ENCODE data around the gene OARD1.

DNA sequence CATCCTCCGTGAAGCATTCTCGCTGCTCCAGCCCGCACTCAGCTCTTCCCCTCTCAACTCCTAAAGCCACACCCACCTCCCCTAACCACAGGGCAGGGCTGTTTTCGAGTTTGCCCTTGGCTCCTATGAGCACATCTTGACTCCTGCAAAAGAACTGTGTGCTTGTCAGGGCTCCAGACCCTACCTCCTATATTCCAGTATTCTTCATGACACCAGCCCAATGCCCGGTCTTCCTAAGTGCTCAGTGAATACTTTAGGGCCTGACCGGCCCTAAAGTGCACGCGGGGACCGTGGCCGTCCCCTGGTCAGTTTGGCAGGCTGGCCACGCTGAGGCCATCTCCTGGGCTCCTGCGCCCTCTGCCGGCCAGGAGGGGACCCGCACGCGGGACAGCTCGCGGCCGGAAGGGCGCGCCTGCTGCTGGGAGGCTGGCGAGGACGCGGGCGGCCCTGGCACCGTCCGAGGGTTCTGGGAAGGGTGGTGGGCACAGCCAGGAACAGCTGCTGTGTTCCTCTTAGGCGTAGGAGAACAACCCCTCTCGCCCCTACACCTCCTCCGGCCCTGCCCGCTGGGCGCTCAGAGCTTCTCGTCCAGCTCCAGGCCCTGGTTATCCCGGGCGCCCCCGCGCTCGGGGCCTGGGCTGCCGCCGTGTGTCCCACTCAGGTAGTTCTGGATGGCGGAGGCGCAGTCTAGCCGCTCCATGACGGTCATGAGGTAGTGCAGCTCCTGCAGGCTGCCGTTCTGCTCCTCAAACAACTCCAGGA lies 44.2 kb downstream of the OARD1 start:
- peak; percentile 97 to 100 (median 99) for TF ChIP-seq CTCF (IDR thresholded peaks at IDR 0.05)
- TF ChIP-seq POLR2A (IDR thresholded peaks at IDR 0.05; ENCODE audit: low read depth), result no peak
- peak in 1 of 2 donors; percentile 69 for TF ChIP-seq POLR2AphosphoS5 (IDR thresholded peaks at IDR 0.05)

Measured in esophagus muscularis mucosa (tissue), 3 donors.